HG02943 (cell line): ENCODE data around the gene INPP5E.

Source experiments
- ATAC-seq: cut with Tn5 transposase; IDR thresholded peaks from one replicate; pipeline ENCODE4 v1.9.1; 2021; ENCODE audit warnings: mild to moderate bottlenecking, low read depth, moderate library complexity; ENCODE audit not compliant: unreplicated experiment

INPP5E gene, protein sequence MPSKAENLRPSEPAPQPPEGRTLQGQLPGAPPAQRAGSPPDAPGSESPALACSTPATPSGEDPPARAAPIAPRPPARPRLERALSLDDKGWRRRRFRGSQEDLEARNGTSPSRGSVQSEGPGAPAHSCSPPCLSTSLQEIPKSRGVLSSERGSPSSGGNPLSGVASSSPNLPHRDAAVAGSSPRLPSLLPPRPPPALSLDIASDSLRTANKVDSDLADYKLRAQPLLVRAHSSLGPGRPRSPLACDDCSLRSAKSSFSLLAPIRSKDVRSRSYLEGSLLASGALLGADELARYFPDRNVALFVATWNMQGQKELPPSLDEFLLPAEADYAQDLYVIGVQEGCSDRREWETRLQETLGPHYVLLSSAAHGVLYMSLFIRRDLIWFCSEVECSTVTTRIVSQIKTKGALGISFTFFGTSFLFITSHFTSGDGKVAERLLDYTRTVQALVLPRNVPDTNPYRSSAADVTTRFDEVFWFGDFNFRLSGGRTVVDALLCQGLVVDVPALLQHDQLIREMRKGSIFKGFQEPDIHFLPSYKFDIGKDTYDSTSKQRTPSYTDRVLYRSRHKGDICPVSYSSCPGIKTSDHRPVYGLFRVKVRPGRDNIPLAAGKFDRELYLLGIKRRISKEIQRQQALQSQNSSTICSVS

GRCh38 chr9:136439481-136440408 lies at the start of gene INPP5E:
TSS of gene INPP5E (minus strand) at chr9:136439845. CDS start at chr9:136439419, 426 bp downstream.
- peak; percentile 53 for ATAC-seq

DNA sequence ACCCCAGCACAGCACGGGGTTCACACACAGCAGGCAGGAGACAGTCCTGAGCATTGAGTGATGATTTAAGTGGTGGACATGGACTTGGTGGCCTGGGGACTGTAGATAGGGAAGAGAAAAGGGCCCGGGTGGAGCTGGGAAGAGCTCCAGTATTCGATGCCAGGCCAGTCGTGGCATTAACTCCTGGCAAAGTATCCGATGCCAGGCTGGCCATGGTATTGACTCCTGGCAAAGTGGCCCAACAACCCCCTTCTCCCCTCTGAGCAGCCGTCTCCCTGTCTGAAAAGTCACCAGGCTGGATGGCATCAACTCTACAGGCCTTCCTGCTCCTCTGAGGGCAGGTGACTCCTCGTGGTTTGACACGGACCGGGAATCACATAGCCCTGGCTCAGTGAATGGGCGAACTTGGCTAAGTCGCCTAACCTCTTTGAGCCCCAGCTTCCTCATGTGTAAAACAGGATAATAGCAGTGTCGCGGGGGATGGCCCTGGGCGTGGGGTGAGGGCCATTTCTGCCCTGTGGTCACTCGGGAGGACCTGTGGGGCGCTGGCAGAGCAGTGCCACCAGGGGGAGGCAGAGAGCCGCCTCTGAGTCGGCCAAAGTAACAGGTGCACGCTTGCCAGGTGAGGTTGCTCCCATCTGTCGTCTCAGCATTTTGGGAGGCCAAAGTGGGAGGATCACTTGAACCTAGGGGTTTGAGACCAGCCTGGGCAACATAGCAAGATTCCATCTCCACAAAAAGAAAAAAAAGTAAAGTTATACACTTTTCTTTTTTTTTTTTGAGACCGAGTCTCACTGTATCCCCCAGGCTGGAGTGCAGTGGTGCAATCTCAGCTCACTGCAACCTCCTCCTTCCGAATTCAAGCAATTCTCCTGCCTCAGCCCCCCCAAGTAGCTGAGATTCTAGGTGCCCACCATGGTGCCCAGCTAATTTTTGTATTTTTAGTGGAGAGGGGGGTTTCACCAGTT lies 48.9 kb upstream of the INPP5E start:
- no peak for ATAC-seq

DNA sequence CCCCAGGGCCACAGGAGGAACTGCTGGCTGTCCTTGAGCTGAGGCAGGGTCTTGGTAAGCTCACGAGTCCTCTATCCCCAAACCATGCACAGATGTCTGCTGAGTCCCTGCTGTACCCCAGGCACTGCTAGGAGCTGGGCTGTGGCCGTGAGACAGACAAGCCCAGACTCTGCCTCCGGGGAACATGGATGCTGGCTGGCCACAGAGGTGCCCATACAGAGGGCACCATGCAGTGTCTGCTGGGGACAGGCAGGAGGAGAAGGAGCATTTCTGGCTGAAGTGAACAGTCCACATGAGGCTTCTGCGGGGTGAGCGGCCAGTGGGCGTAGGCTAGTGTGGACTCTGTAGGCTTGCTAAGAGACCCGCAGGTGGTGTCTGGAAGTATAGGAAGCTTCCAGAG lies 48.0 kb upstream of the INPP5E start:
- no peak for ATAC-seq

DNA sequence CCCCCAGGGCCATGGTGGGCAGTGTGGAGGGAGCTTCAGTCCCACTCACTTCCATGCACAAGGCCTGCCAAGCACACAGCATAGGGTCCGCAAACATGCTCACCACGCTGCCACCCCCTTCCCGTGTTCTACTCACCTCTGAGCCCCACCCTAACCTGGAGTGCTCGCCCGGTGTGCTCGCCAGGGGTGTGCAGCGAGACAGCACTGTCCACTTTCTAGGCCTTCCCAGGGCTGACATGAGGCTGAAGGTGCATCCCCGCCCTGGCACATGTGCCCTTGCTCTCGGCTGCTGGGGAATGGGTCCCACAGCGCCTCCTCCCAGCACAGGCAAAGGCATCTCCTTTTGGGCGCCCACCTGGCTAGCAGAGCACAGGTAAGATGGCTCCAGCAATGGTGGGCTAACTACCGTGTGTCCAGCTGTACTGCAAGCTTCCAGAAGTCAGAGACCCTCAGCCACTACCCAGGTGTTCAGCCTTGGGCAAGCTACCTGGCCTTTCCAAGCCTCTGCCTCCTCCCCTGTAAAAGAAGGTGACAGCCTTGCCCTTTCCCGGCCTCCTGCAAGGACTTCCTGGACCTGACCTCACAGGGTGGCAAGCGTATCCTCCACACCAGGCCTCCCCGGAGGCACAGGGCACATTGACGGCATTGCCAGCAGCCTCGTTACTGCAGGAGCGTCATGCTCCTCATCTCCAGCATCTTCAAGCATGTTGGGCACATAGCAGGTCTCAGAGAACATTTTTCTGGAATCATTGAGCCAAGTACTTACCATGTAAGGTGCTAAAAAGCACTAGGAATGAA lies 47.4 kb upstream of the INPP5E start:
- ATAC-seq: no peak

DNA sequence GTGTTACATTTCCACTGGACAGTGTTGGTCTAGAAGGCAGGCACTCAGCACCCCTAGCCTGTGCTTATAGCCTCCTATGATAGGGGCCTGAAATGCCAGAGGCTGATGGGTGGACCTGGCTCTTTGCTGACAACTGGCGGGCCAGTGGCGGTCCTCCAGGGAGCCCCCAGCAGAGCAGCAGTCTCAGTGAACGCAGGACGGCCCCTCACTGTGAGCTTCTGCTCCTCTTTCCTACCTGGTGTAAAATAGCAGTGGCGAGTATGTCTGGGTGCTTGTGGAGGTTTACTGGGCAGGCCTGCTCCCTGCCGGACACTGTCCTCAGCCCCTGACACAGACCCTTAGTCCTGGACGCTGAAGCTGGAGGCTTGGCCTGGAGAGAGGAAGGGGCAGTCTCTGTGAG lies 46.5 kb upstream of the INPP5E start:
- ATAC-seq: no peak

- no peak for ATAC-seq
Observed at GRCh38 chr9:136485049-136486045, 45.7 kb upstream of the INPP5E start.

GRCh38 chr9:136484153-136485048 lies 44.8 kb upstream of the INPP5E start:
- ATAC-seq: peak; percentile 1

DNA sequence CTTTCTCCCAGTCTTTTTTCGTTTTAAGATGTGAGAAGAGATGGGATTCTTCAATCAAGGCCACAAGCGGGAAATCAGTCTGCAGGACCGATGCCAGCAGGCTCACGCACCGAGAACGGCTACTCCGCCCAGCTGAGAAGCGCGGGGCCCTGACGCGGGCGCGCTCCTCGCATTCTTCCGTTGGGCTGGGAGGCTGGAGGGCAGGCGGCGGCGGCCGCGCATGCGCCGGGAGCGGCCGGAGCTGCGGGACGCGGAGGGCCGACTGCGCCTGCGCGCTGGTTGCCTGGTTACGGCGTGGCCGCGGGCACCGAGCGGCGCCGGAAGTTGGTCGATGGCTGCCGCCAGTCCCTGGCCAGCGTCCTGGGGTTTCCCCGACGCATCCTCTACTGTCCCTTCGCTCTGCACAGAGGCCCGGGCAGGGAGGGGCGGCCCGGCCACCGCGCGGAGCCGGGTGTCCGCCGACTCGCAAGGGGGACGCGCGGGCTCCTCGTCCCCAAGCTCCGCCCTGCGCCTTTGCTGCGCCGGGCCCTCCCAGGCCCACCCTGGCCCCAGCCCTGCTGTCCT lies 44.0 kb upstream of the INPP5E start:
- peak; percentile 52 for ATAC-seq

GRCh38 chr9:136482793-136483588 lies 43.3 kb upstream of the INPP5E start, which contains the start of gene SEC16A:
TSS of gene SEC16A (minus strand) at chr9:136483040. CDS start at chr9:136477615, 5,425 bp downstream.
- ATAC-seq: peak; percentile 52

DNA sequence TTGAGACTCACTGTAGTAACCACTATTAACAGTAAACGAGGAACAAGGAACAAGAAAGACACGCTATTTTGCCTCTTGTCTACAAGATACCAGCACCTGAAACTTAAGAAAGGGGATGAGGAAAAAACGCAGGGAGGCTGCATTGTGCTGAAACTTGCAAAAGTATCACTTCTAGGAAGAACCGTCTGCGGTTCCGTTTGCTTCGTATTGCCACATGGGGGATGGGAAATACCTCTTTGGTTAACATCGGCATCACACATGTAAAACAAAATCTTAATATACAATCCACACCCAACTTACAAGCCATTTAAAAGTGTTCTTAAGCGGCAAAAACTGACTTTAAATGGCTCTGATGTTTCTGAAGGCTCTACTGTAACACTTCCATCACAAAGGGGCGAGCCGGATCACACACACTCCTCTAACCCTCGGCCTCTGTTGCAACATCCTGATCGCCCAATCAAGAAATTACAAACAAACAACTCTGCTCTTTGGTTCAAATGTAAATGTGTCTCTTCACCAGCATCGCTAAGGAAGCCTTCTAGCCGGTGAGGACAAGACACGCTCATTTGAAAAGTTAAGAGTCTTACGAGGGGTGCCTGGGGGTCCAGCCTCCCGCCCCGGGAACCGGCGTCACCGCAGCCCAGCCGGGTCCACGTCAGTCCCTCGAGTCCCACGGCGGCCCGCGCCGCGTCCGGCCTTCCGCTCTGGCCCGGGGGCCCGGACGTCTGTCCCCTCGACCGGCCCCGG lies 42.6 kb upstream of the INPP5E start:
- ATAC-seq: no peak

DNA sequence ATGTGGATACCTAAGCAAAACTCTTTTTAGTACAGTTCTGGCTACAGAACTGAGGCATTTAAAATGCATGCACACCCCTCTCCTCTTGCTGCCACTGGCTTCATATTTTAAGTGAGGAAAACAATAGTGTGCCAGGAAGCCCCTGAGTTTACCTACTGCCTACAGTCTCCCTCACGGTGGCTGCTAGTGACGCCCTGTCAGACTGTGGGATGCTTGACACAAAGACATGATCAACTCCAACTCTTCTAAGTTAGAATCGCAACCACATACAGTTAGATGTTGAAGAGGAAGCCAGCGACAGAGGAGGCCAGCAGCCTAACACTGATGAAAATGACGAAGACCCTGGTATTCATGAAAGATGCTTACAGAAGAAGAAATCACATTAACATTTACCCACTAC lies 41.9 kb upstream of the INPP5E start:
- no peak for ATAC-seq

GRCh38 chr9:136476369-136477150 lies 36.9 kb upstream of the INPP5E start:
- ATAC-seq: no peak

DNA sequence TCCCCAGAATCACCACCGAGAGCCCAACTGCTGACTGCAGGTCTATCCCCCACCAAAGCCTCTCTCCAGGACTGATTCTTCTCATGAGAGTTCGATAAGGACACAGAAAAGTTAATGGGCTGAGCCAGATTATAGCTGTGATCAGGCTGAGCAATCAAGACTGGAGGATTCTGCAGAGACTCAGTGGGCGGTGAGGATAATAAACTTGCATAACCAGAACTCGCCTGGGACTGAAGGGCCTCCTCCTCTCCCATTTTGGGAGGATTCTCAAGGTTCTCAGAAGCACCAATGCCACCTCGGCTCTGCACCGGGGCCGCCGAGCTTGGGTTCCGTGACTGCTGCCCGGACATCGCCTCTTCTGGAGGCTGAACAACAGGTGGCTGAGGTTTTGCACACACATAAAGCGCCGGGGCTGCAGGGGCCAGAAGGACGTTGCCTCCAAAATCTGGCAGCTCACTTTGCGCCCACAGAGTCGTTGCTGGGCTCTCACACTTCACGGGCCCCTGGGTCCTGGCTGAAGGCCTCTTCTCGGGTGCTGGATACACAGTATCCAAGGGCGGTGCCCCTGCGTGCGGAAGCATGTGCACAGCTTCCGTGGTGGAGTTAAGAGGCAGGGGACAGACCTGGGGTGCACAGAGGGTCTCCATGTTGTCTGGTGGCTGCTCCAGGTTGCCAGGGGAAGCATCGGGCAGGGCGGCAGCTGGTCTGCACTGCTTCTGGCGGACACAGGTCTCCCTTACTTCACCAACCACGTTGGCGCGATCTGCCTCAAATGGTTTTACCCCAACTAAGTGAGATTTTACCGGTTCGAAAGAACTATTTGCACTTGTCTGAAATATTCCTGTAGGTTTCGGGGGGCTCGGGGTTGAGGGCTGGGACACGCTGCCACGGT lies 35.6 kb upstream of the INPP5E start:
- no peak for ATAC-seq
